Hepatocyte (in vitro differentiated cells): Measurements from ENCODE around the gene FBXL17. TPM values are rescaled to one million over a fixed set of nuclear protein-coding genes. Genes with fewer than 3 reads are reported as not detected.

ENCODE experiments used
- DNase-seq: peaks from one replicate; pipeline ENCODE4 v3.0.0-alpha.2; 2016; ENCODE audit warnings: low spot score
- H2AFZ ChIP-seq: fragments of 200-600 bp; sonication (generic); 2 replicates; pipeline ENCODE4 v1.6.0; 2016; ENCODE audit warnings: antibody characterized with exemption, mild to moderate bottlenecking
- H3K27ac ChIP-seq: fragments of 200-600 bp; sonication (generic); 2 replicates; pipeline ENCODE4 v1.5.1; 2016; ENCODE audit warnings: mild to moderate bottlenecking
- H3K27me3 ChIP-seq: fragments of 200-600 bp; sonication (generic); 2 replicates; pipeline ENCODE4 v1.6.1; 2016
- H3K36me3 ChIP-seq: fragments of 200-600 bp; sonication (generic); replicated peaks from 2 replicates; pipeline ENCODE4 v1.5.1; 2016; ENCODE audit warnings: low read depth; ENCODE audit not compliant: insufficient read depth
- H3K4me1 ChIP-seq: fragments of 200-600 bp; sonication (generic); 2 replicates; pipeline ENCODE4 v1.5.1; 2016; ENCODE audit warnings: mild to moderate bottlenecking, moderate library complexity; ENCODE audit not compliant: insufficient read depth
- H3K4me2 ChIP-seq: fragments of 200-600 bp; sonication (generic); 2 replicates; pipeline ENCODE4 v1.6.0; 2016
- H3K4me3 ChIP-seq: fragments of 200-600 bp; sonication (generic); 2 replicates; pipeline ENCODE4 v1.5.1; 2016; ENCODE audit warnings: mild to moderate bottlenecking
- H3K79me2 ChIP-seq: fragments of 200-600 bp; sonication (generic); 2 replicates; pipeline ENCODE4 v1.6.0; 2017; ENCODE audit warnings: mild to moderate bottlenecking
- H3K9me2 ChIP-seq: fragments of 200-600 bp; sonication (generic); replicated peaks from 2 replicates; pipeline ENCODE4 v1.6.0; 2017; ENCODE audit warnings: mild to moderate bottlenecking; ENCODE audit not compliant: insufficient read depth
- H3K9me3 ChIP-seq: fragments of 200-600 bp; sonication (generic); 2 replicates; pipeline ENCODE4 v1.5.1; 2016; ENCODE audit warnings: low read depth, mild to moderate bottlenecking
- H4K20me1 ChIP-seq: fragments of 200-600 bp; sonication (generic); 2 replicates; pipeline ENCODE4 v1.6.0; 2016; ENCODE audit warnings: mild to moderate bottlenecking; ENCODE audit not compliant: insufficient read depth, poor library complexity, severe bottlenecking
- EZH2 ChIP-seq: fragments of 200-600 bp; sonication (generic); IDR thresholded peaks from 2 replicates; pipeline ENCODE4 v1.6.1; 2016; ENCODE audit warnings: antibody characterized with exemption, mild to moderate bottlenecking, borderline replicate concordance
- EZH2phosphoT487 ChIP-seq: fragments of 200-600 bp; sonication (generic); IDR thresholded peaks from one replicate; pipeline ENCODE4 v1.6.1; 2018; ENCODE audit warnings: antibody characterized with exemption, mild to moderate bottlenecking, low read depth, moderate library complexity; ENCODE audit not compliant: unreplicated experiment, severe bottlenecking
- WGBS: methylation state at CpG from one replicate; pipeline ENCODE4 v1.1.6; 2016; ENCODE audit warnings: low lambda C conversion rate; ENCODE audit errors: missing lambda C conversion rate; 5-methylcytosine and 5-hydroxymethylcytosine counted together
- polyA plus RNA-seq: library from polyadenylated mRNA; unstranded; fragments of >200 nt; fragmentation: Nextera tagmentation; extraction: Ambion mirVana; gene quantifications from 2 replicates; pipeline ENCODE4 v1.2.1, GENCODE V29; 2016
- total RNA-seq: library from RNA; depleted of rRNA; stranded (reverse); fragments of >200 nt; gene quantifications from 2 replicates; pipeline ENCODE4 v1.2.3, GENCODE V29; 2014
- TF ChIP-seq, protein P1 (sequence below): fragments of 200-600 bp; sonication (generic); IDR thresholded peaks from 2 replicates; pipeline ENCODE4 v1.5.1; 2016; ENCODE audit warnings: antibody characterized with exemption, mild to moderate bottlenecking; ENCODE audit not compliant: poor library complexity

FBXL17 gene
- total RNA-seq, result 18.2 and 22.6 TPM in 2 replicates
- polyA plus RNA-seq, result 10.9 and 12.5 TPM in 2 replicates

DNA sequence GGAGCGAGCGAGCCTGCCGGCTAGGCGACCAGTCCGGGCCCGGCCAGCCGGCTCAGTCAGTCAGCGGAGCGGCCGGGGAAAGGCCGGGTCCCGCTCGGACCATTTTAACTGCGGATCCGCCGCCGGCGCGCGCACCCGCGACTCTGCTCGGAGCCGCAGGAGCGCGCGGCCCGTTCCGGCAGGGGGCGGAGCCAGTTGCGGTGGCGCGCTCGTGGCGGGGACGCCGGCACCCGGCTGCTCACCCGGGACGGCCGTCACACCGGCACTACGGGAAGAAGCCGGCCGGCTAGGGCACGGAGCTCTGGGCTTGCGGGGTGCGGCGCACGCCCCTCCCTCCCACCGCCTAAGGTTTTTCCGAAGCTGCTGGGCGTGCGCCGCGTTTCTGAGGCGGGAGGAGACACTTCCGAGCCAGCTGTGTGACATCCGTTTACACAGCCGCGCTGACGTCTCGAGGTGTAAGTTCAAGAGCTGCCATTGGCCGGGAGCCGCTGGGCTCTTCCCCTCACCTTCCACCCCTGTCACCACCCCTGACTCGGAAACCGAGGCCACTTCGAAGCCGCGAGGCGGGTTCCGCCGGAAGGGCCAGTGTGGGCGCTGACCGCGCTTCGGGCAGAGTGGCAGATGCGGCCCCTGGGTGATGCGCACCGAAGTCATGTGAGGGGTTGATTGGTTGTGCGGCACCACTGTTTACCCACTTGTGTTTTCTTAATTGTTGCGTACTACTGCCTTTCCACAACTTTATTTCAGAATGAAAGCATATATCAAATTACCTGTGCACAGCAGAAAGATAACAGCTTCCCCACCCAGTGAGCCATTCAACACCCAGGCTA, at the start of gene FBXL17:
FBXL17 (minus strand) TSS at position 145 of the 830 bp plus-strand sequence.
- Histone ChIP-seq H3K4me3 (peak within 1 kb of the TSS; percentile 88), H3K36me3 (no peaks in the 10 kb centered on the region), H3K9me2 (no peaks in the 10 kb centered on the region), H3K79me2 (peaks cover 43% of the 10 kb centered on the region), H3K27me3 (no peaks in the 10 kb centered on the region), H3K9me3 (no peaks in the 10 kb centered on the region), H4K20me1 (no peaks in the 10 kb centered on the region), H3K4me2 (peak within 1 kb of the TSS; percentile 88), H2AFZ (peak within 1 kb of the TSS; percentile 53), H3K4me1 (peaks cover 31% of the 10 kb centered on the region), H3K27ac (peak within 1 kb of the TSS; percentile 100)
- DNase-seq, result peak; percentile 94
- TF ChIP-seq, protein P1, sequence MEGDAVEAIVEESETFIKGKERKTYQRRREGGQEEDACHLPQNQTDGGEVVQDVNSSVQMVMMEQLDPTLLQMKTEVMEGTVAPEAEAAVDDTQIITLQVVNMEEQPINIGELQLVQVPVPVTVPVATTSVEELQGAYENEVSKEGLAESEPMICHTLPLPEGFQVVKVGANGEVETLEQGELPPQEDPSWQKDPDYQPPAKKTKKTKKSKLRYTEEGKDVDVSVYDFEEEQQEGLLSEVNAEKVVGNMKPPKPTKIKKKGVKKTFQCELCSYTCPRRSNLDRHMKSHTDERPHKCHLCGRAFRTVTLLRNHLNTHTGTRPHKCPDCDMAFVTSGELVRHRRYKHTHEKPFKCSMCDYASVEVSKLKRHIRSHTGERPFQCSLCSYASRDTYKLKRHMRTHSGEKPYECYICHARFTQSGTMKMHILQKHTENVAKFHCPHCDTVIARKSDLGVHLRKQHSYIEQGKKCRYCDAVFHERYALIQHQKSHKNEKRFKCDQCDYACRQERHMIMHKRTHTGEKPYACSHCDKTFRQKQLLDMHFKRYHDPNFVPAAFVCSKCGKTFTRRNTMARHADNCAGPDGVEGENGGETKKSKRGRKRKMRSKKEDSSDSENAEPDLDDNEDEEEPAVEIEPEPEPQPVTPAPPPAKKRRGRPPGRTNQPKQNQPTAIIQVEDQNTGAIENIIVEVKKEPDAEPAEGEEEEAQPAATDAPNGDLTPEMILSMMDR, result no peak
- TF ChIP-seq EZH2, result no peak
- no peak for TF ChIP-seq EZH2phosphoT487
- 1% methylated on average over 70 of the region's 82 CpGs for WGBS

DNA sequence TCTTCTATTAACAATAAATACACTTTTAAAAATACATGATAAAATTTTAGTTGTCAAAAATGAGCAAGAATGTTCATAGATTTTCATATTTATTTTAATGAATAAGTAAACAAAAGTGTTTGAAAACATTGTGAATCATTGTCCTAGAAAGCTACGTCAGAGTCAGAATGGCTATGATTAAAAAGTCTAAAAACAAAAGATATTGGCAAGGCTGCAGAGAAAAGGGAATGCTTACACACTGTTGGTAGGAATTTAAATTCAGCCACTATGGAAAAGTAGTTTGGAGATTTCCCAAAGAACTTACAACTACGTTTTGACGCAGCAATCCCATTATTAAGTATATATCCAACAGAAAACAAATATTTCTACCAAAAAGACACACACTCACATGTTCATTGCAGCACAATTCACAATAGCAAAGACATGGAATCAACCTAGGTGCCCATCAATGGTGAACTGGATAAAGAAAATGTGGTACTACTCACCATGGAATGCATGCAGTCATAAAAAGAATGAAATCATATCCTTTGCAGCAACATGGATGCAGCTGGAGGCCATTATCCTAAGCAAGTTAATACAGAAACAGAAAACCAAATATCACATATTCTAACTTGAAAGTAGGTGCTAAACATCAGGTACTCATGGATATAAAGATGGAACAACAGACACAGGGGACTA, 49.2 kb upstream of the FBXL17 start:
- no peak for DNase-seq
- Histone ChIP-seq H3K9me3 (no peaks in the 10 kb centered on the region), H2AFZ (no peak overlapping the region), H3K27ac (no peak overlapping the region), H3K4me3 (no peak overlapping the region), H3K4me2 (no peak overlapping the region), H3K9me2 (no peaks in the 10 kb centered on the region), H3K27me3 (no peaks in the 10 kb centered on the region), H3K79me2 (no peaks in the 10 kb centered on the region), H3K4me1 (no peaks in the 10 kb centered on the region), H4K20me1 (no peaks in the 10 kb centered on the region), H3K36me3 (no peaks in the 10 kb centered on the region)
- TF ChIP-seq EZH2phosphoT487 (no peak), EZH2 (no peak)
- TF ChIP-seq, protein P1, result no peak
- 89% methylated on average over 3 of the region's 3 CpGs for WGBS

DNA sequence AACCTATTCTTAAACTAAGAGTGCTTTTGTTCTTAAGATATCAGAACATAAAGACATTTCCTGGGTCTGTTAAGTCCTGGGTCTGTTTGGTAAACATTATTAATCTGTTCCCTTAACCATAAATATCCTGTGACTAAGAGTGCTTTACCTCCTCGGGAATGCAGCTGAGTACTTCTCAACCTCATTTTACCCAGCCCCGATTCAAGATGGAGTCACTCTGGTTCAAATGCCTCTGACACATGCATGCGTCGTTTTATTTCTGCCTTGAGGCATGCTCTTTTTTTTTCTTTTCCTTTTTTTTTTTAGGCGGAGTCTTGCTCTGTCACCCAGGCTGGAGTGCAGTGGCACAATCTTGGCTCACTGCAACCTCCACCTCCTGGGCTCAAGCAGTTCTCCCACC, 39.8 kb upstream of the FBXL17 start:
- Histone ChIP-seq H3K4me3 (no peak overlapping the region), H2AFZ (no peak overlapping the region), H3K79me2 (no peaks in the 10 kb centered on the region), H3K27ac (no peak overlapping the region), H3K36me3 (no peaks in the 10 kb centered on the region), H3K9me2 (no peaks in the 10 kb centered on the region), H3K4me2 (no peak overlapping the region), H4K20me1 (no peaks in the 10 kb centered on the region), H3K4me1 (no peaks in the 10 kb centered on the region), H3K9me3 (no peaks in the 10 kb centered on the region), H3K27me3 (no peaks in the 10 kb centered on the region)
- DNase-seq, result no peak
- no peak for TF ChIP-seq EZH2phosphoT487
- TF ChIP-seq, protein P1, result no peak
- TF ChIP-seq EZH2, result no peak
- WGBS, result 72% methylated on average over 5 of the region's 5 CpGs
